Activated CD4-positive, alpha-beta T cell treated with anti-CD3 and anti-CD28 coated beads for 36 hours (primary cell): ENCODE data around the gene FLNB. TPM values are rescaled to one million over a fixed set of nuclear protein-coding genes. Genes with fewer than 3 reads are reported as not detected.

ENCODE experiments used
- ATAC-seq: fragments of 200-7000 bp; cut with Tn5 transposase; one replicate; pipeline ENCODE4 v1.10.0; 2021; ENCODE audit warnings: mild to moderate bottlenecking, moderate library complexity
- CTCF ChIA-PET: fragments of 350-600 bp; sonication (Branson Sonifier 250); formaldehyde crosslinking; loops from one replicate; lab custom pipeline; 2021; ENCODE audit warnings: antibody characterized with exemption; lab: Charles Lee
- POLR2A ChIA-PET: fragments of 350-600 bp; sonication (Branson Sonifier 250); formaldehyde crosslinking; loops from one replicate; lab custom pipeline; 2021; ENCODE audit warnings: antibody characterized with exemption, inconsistent platforms; lab: Charles Lee
- DNase-seq: peaks from one replicate; pipeline ENCODE4 v3.0.0-alpha.2; 2020
- H3K27ac Mint-ChIP-seq: one replicate; pipeline ENCODE4 v1.8.0; 2021; ENCODE audit warnings: mixed read lengths
- H3K27me3 Mint-ChIP-seq: one replicate; pipeline ENCODE4 v1.8.0; 2021; ENCODE audit warnings: mixed read lengths
- H3K36me3 Mint-ChIP-seq: one replicate; pipeline ENCODE4 v1.8.0; 2021; ENCODE audit warnings: low read depth, mixed read lengths
- H3K4me1 Mint-ChIP-seq: one replicate; pipeline ENCODE4 v1.8.0; 2021; ENCODE audit warnings: mixed read lengths
- H3K4me3 Mint-ChIP-seq: one replicate; pipeline ENCODE4 v1.8.0; 2021; ENCODE audit warnings: mild to moderate bottlenecking, moderate library complexity, mixed read lengths
- H3K9me3 Mint-ChIP-seq: one replicate; pipeline ENCODE4 v1.8.0; 2021; ENCODE audit warnings: low read depth, mixed read lengths
- intact Hi-C, 2 experiments: fragments of 100-400 bp; cut with DNase I in 1 of 2; cut with micrococcal nuclease in 1 of 2; formaldehyde crosslinking; loops; one replicate each; pipeline versions ENCODE4 v1.14.2 to v1.15.1; 2022 to 2024; cut with DNase I, micrococcal nuclease
- total RNA-seq, 2 experiments: library from RNA; stranded (reverse); gene quantifications; one replicate each; pipeline ENCODE4 v1.2.3, GENCODE V29; 2021

Gene FLNB
- total RNA-seq, 2 experiments from 2014 or later, result 25.4 to 29.1 TPM

DNA sequence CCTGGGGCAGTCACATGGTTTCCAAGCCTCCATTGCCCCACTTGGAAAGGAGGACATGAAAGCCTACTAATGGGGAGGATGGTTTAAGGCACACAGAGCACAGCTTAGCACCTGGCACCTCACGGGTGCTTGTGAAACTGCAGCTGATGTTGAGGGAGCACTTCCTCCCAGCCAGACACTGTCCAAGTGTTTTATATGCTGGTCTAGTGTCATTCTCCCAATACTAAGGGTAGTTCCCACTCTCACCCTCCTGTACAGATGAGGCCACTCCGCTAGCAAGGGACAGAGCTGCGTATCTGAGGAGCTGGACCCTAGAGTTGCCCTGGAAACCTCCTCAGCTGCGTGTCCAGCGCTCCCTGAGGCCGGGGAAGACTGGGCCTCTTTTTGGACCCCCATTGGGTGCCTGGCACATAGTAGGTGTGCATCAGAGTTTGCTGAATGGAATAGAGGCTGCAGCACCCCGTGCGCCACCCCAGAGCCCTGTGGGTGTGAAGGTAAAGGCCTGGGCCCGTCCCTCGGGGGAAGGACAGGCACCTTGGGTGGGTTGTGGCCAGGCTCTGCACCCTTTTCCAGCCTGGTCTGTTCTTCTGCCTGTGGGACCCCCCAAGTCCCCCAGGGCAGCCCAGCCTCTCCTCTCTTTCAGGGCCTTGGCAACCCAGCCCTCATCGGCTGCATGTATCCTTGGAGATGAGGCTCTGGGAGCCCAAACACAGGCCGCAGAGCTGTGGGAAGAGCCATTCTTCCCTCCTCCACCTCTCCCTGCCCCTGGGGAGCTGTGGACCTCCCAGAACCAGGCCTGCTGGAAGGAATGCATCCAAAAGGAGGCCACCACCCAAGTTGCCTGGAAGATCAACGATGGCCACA lies 171.2 kb downstream of the FLNB start:
- ChIA-PET CTCF (interaction anchor here (0.6 to 3.6 kb wide), 10 partner anchors 8 to 167 kb away, joined by 3 to 37 read pairs (median 4); partner anchors contain the start of genes HTD2 and RPP14), POLR2A (interaction anchor here (0.5 kb wide), 1 partner anchor 48 kb away, joined by 5 read pairs; no protein-coding TSS in a partner anchor)
- H3K9me3 Mint-ChIP-seq, result no peaks in the 10 kb centered on the region
- no peak overlapping the region for H3K27ac Mint-ChIP-seq
- intact Hi-C loops, result loop anchor here (5.0 kb wide), 4 partner anchors 38 to 448 kb away; partner anchors contain the start of genes HTD2 (in 1 of the 2), PDHB (in 1 of the 2) and RPP14 (in 1 of the 2)
- peaks cover 13% of the 10 kb centered on the region for H3K4me1 Mint-ChIP-seq
- no peak overlapping the region for H3K4me3 Mint-ChIP-seq
- no peaks in the 10 kb centered on the region for H3K36me3 Mint-ChIP-seq
- ATAC-seq, result no peak
- DNase-seq, result no peak
- peaks cover 4% of the 10 kb centered on the region for H3K27me3 Mint-ChIP-seq

- Mint-ChIP-seq H3K9me3 (no peaks in the 10 kb centered on the region), H3K36me3 (no peaks in the 10 kb centered on the region), H3K4me3 (no peak overlapping the region), H3K4me1 (peaks cover 13% of the 10 kb centered on the region), H3K27ac (no peak overlapping the region), H3K27me3 (peaks cover 4% of the 10 kb centered on the region)
- ATAC-seq, result no peak
- no peak for DNase-seq
- CTCF ChIA-PET, result interaction anchor here (1.0 to 3.6 kb wide), 6 partner anchors 10 to 168 kb away, joined by 3 to 37 read pairs (median 4); partner anchors contain the start of genes HTD2 and RPP14
- intact Hi-C loops, result no loop called here
- POLR2A ChIA-PET, result no interaction called here
Observed at GRCh38 chr3:58180099-58180880, 172.1 kb downstream of the FLNB start.

DNA sequence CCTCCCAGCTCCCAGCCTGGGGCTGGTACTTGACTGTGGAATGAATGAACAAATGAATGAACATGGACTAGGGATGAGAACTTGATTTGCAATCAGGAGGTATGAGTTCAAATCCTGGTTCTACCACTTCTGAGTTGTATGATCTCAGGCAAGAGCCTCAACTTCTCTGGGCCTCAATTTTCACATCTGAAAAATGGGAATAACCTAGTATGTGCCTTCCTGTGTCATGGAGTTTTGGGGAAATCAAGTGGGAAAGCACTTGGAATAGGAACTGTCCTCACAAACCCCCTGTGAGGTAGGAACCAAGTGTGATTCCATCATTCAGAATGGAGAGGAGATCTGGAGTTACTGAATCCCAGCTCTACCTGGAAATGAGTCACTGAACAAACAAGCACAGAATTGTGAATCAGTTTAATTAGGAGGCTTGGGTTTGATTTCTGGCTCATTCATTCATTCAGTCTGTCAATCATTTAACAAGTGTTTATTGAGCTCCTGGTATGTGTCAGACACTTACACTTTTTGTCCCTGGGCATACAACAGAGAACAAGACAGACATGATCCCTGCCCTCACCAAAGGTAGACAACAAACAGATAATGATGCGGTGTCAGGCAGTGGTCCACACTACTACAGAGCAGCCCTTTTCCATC lies 172.8 kb downstream of the FLNB start:
- no peak for DNase-seq
- ChIA-PET CTCF (interaction anchor here (1.0 to 1.1 kb wide), 2 partner anchors 36 to 39 kb away, joined by 3 read pairs; no protein-coding TSS in a partner anchor), POLR2A (no interaction called here)
- Mint-ChIP-seq H3K9me3 (no peaks in the 10 kb centered on the region), H3K4me1 (peaks cover 13% of the 10 kb centered on the region), H3K27ac (no peak overlapping the region), H3K27me3 (peaks cover 4% of the 10 kb centered on the region), H3K36me3 (no peaks in the 10 kb centered on the region), H3K4me3 (no peak overlapping the region)
- ATAC-seq, result no peak
- intact Hi-C loops, result no loop called here

DNA sequence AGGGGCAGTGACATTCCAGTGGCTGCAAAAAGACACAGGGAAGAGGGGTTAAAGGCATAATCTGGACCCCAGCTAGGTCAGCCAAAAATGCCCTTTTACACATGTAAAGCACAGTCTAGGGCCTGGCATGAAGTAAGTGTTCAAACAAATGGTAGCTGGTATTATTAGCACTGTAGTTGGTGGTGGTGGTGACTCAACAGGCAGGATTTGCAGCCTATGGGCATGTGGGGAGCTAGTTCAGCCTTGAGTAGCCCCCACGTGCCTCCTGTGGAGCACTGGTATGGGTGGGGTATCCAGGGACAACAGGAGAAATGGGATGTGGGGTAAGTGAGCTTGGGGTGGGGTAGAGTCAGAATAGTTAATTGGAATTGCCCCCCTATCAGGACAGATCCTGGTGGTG lies 175.0 kb downstream of the FLNB start:
- H3K9me3 Mint-ChIP-seq, result no peaks in the 10 kb centered on the region
- ATAC-seq, result no peak

GRCh38 chr3:58183891-58184290 lies 175.7 kb downstream of the FLNB start:
- no peak for DNase-seq
- ATAC-seq, result no peak
- Mint-ChIP-seq H3K36me3 (no peaks in the 10 kb centered on the region), H3K4me3 (no peak overlapping the region), H3K4me1 (peaks cover 1% of the 10 kb centered on the region), H3K27ac (no peak overlapping the region), H3K27me3 (no peaks in the 10 kb centered on the region), H3K9me3 (no peaks in the 10 kb centered on the region)
- intact Hi-C loops, result no loop called here
- CTCF ChIA-PET, result interaction anchor here (0.6 to 11.0 kb wide), 8 partner anchors 17 to 1109 kb away, joined by 3 to 224 read pairs (median 4); partner anchors contain the start of genes DNASE1L3, HTD2 and RPP14
- POLR2A ChIA-PET, result no interaction called here

More for the DNA sequence above, 175.0 kb downstream of the FLNB start:
- CTCF ChIA-PET, result interaction anchor here (0.7 to 11.0 kb wide), 5 partner anchors 16 to 123 kb away, joined by 3 to 224 read pairs (median 5); partner anchors contain the start of genes DNASE1L3, HTD2 and RPP14
- Mint-ChIP-seq H3K4me1 (peaks cover 8% of the 10 kb centered on the region), H3K4me3 (no peak overlapping the region), H3K36me3 (no peaks in the 10 kb centered on the region), H3K27ac (no peak overlapping the region), H3K27me3 (peaks cover 2% of the 10 kb centered on the region)
- POLR2A ChIA-PET, result interaction anchor here (0.6 kb wide), 1 partner anchor 223 kb away, joined by 5 read pairs; no protein-coding TSS in a partner anchor
- no peak for DNase-seq
- intact Hi-C loops, result no loop called here

DNA sequence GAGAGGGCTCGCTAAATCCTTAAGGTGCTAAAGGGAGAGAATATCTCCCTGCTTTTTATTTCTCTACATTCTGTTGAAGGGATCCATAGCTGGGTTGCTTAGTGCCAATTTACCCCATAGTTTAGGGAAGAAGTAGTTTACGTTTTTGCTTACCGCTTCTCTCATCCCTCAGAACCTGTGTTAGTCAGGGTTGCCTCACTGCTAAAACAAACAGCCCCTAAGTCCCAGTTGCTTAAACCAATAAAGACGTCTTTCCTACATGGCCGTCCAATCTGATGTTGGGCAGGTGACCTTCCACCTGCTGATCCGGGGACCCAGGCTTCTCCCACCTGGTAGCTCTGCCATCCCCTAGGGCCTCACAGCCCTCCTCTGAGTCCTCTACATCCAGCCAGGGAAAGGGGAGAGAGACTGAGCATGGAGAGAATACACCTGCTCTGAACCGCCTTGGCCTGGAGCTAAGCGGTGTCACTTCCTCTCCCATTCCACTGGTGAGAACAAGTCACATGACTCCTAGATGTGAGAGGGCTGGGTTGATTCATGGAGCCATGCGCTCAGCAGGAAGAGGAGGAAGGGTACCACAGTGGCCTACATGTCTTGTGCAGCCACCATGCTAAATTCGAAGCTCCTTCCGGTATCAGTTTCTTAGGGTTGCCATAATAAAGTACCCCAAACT lies 176.2 kb downstream of the FLNB start:
- Mint-ChIP-seq H3K27ac (no peak overlapping the region), H3K4me1 (no peaks in the 10 kb centered on the region), H3K9me3 (no peaks in the 10 kb centered on the region), H3K27me3 (no peaks in the 10 kb centered on the region), H3K4me3 (no peak overlapping the region), H3K36me3 (no peaks in the 10 kb centered on the region)
- intact Hi-C loops, result no loop called here
- ATAC-seq (no peak), DNase-seq (no peak)
- ChIA-PET POLR2A (interaction anchor here (0.6 kb wide), 1 partner anchor 63 kb away, joined by 7 read pairs; no protein-coding TSS in a partner anchor), CTCF (interaction anchor here (0.5 to 11.0 kb wide), 9 partner anchors 18 to 1109 kb away, joined by 3 to 224 read pairs (median 5); partner anchors contain the start of genes DNASE1L3, HTD2 and RPP14)

DNA sequence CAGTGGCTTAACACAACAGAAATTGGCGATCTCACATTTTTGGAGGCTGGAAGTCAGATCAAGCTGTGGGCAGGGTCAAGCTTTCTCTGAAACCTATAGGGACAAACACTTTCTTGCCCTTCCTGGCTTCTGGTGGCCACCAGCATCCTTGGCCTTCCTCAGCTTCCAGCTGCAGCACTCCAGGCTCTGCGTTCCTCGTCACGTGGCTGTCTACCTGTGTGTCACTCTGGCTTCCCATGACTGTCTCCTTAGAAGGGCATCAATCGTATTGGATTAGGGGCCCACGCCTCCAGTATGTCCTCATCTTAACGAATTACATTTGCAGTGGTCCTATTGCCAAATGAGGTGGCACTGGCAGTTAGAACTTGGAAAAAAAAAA lies 176.7 kb downstream of the FLNB start:
- Mint-ChIP-seq H3K27me3 (no peaks in the 10 kb centered on the region), H3K4me1 (no peaks in the 10 kb centered on the region), H3K27ac (no peak overlapping the region), H3K4me3 (no peak overlapping the region), H3K36me3 (no peaks in the 10 kb centered on the region), H3K9me3 (no peaks in the 10 kb centered on the region)
- DNase-seq (no peak), ATAC-seq (no peak)
- intact Hi-C loops, result loop anchor here (5.0 kb wide), 2 partner anchors 52 to 242 kb away; partner anchors contain the start of gene ABHD6 (in 1 of the 2)
- CTCF ChIA-PET, result interaction anchor here (1.1 to 11.0 kb wide), 5 partner anchors 30 to 177 kb away, joined by 3 to 224 read pairs (median 6); partner anchors contain the start of genes DNASE1L3, HTD2 and RPP14
- POLR2A ChIA-PET, result interaction anchor here (0.6 to 0.7 kb wide), 2 partner anchors 21 to 63 kb away, joined by 4 to 7 read pairs; no protein-coding TSS in a partner anchor

GRCh38 chr3:58188173-58188564 lies 179.9 kb downstream of the FLNB start:
- Mint-ChIP-seq H3K36me3 (no peaks in the 10 kb centered on the region), H3K9me3 (no peaks in the 10 kb centered on the region), H3K27ac (no peak overlapping the region), H3K4me3 (no peak overlapping the region), H3K27me3 (no peaks in the 10 kb centered on the region), H3K4me1 (no peaks in the 10 kb centered on the region)
- intact Hi-C loops, result loop anchor here (5.0 kb wide), 2 partner anchors 49 to 239 kb away; partner anchors contain the start of gene ABHD6 (in 1 of the 2)
- CTCF ChIA-PET, result interaction anchor here (0.6 to 11.0 kb wide), 25 partner anchors 8 to 886 kb away, joined by 3 to 224 read pairs (median 3); partner anchors contain the start of genes DNASE1L3, HTD2 and RPP14
- POLR2A ChIA-PET, result interaction anchor here (0.6 kb wide), 2 partner anchors 29 to 118 kb away, joined by 3 read pairs; partner anchors contain the start of genes HTD2 and RPP14
- ATAC-seq (peak; percentile 63), DNase-seq (no peak)

DNA sequence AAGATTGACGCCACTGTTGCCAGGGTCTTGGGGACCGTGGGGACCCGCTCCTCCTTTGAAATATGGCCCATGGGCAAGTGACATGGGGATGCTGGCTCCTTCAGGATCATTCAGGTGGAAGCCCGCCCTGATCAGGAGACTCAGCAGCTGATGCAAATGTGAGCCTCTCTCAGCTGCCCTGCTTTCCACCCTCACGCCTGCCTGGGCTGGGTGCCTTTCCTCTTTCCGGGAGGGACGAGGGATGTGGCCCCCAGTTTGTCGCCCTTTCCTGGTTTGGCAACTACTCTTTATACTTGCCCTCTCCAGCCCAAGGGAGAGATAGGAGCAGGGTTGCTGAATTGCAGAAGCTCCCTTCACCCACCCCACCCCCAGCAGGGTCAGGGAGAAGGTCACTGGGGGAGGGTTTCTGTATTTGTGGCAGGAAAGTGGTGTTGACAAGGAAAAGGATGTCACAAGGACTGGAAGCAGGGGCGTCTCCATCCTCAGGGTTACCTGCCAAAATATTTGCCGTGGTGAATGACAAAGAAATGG lies 180.8 kb downstream of the FLNB start:
- H3K9me3 Mint-ChIP-seq, result no peaks in the 10 kb centered on the region
- H3K4me1 Mint-ChIP-seq, result no peaks in the 10 kb centered on the region
- intact Hi-C loops, result loop anchor here (5.0 kb wide), 2 partner anchors 48 to 238 kb away; partner anchors contain the start of gene ABHD6 (in 1 of the 2)
- ChIA-PET POLR2A (no interaction called here), CTCF (interaction anchor here (0.5 to 11.0 kb wide), 15 partner anchors 8 to 887 kb away, joined by 3 to 224 read pairs (median 4); partner anchors contain the start of genes DNASE1L3, HTD2 and RPP14)
- no peaks in the 10 kb centered on the region for H3K27me3 Mint-ChIP-seq
- H3K27ac Mint-ChIP-seq, result no peak overlapping the region
- no peak for ATAC-seq
- H3K4me3 Mint-ChIP-seq, result no peak overlapping the region
- DNase-seq, result no peak
- no peaks in the 10 kb centered on the region for H3K36me3 Mint-ChIP-seq
